ENCODE data around the gene IGFBP6. TPM values are rescaled to one million over a fixed set of nuclear protein-coding genes. Genes with fewer than 3 reads are reported as not detected.

Gene IGFBP6
- total RNA-seq, 1 donor from 2014 or later = 33.7 TPM

GRCh38 chr12:53067074-53067992 lies 30.1 kb upstream of the IGFBP6 start:
- no peak overlapping the region for H3K4me3 ChIP-seq (ENCODE audit: low read depth, low read length)
- no peak for DNase-seq (ENCODE audit: low read depth)
- H3K36me3 ChIP-seq (ENCODE audit: control insufficient read depth, insufficient read depth, low read length) = peaks cover 3% of the 10 kb centered on the region

DNA sequence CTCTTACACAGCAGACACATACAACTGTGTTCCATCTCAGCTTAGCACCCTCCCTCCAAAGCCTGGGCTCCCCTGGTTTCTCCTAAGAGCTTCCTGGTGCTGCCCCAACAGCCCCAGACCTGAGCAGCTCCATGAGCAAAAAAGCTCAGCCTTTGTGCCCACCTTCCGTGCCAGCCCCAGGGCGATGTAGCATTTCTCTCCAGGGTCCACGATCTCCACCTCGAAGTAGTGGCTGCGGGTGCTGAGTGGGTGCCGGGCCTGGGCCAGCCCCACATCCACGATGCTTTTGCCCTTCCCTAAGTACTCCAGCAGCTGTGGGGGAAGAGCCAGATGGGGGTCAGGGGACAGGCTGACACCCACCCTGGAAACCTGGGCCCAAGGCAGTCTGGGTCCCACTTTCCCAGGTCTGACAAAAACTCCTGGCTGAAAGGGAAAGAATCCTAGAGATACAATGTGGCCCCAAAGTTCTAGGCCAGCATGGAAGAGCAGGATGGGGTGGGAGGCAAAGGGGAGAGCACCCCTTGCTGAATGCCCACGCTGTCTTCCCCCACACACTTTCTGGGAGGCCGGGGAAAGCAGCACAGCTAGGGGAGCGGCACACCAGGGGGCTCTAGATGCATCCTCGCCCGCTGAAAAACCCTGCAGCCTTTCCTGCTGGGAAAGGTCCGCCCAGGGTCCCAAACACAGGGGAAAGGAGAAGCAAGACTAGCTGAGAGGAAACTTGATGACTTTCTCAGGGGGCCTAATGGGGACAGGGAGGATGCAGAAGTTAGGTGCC lies 29.3 kb upstream of the IGFBP6 start:
- H3K4me3 ChIP-seq (ENCODE audit: low read depth, low read length) = no peak overlapping the region
- TF ChIP-seq CTCF (IDR thresholded peaks at IDR 0.05; ENCODE audit: insufficient read depth, low read length, poor library complexity, severe bottlenecking) = no peak
- peaks cover 5% of the 10 kb centered on the region for H3K36me3 ChIP-seq (ENCODE audit: control insufficient read depth, insufficient read depth, low read length)
- no peak for DNase-seq (ENCODE audit: low read depth)
- no peaks in the 10 kb centered on the region for H3K27me3 ChIP-seq (ENCODE audit: control insufficient read depth, insufficient read depth, low read length)

More at GRCh38 chr12:53067074-53067992, 30.1 kb upstream of the IGFBP6 start:
- no peak for TF ChIP-seq CTCF (IDR thresholded peaks at IDR 0.05; ENCODE audit: insufficient read depth, low read length, poor library complexity, severe bottlenecking)
- no peaks in the 10 kb centered on the region for H3K27me3 ChIP-seq (ENCODE audit: control insufficient read depth, insufficient read depth, low read length)

DNA sequence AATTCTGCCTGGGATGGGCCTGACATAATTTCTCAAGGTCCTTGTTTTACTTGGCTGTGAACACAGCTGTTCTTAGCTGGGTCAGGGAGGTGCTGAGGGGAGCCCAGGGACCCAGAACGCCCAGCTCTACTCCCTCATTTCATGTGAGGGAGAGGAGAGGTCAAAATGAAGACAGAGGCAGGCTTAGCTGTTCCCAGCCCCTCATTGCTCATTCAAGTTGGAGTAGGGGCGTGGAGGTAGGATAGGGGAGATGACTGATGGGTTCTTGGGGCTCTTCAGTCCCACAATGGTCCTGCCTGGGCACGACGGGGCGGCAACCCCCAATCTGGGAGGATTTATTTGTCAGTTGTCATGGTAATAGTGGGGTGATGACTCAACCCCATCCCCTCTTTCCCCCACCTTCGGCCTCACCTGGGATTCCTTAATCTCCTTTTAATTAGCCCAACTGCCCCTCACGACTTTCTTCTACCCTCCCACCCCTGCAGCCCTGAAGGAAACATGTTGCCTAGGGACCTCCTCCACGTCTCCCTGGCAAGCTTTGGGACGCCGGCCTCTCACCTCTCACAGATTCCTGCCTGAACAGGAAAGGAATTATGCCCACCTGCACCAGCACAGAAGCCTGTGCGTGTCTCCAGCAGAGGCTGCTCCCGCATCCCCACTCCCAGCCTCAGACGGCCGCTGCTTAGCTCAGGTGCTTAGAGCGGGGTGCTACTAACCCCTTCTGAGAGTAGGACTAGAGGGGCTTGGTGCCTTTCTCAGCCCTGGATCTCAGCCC lies 28.5 kb upstream of the IGFBP6 start:
- H3K36me3 ChIP-seq (ENCODE audit: control insufficient read depth, insufficient read depth, low read length) = peaks cover 5% of the 10 kb centered on the region
- no peaks in the 10 kb centered on the region for H3K27me3 ChIP-seq (ENCODE audit: control insufficient read depth, insufficient read depth, low read length)
- H3K4me3 ChIP-seq (ENCODE audit: low read depth, low read length) = no peak overlapping the region
- TF ChIP-seq CTCF (IDR thresholded peaks at IDR 0.05; ENCODE audit: insufficient read depth, low read length, poor library complexity, severe bottlenecking) = no peak
- no peak for DNase-seq (ENCODE audit: low read depth)

- peaks cover 5% of the 10 kb centered on the region for H3K36me3 ChIP-seq (ENCODE audit: control insufficient read depth, insufficient read depth, low read length)
- DNase-seq (ENCODE audit: low read depth) = no peak
- no peak overlapping the region for H3K4me3 ChIP-seq (ENCODE audit: low read depth, low read length)
- TF ChIP-seq CTCF (IDR thresholded peaks at IDR 0.05; ENCODE audit: insufficient read depth, low read length, poor library complexity, severe bottlenecking) = no peak
- H3K27me3 ChIP-seq (ENCODE audit: control insufficient read depth, insufficient read depth, low read length) = no peaks in the 10 kb centered on the region
Measured at GRCh38 chr12:53069621-53070410, 27.7 kb upstream of the IGFBP6 start.

GRCh38 chr12:53070877-53071492 lies 26.5 kb upstream of the IGFBP6 start:
- no peak for TF ChIP-seq CTCF (IDR thresholded peaks at IDR 0.05; ENCODE audit: insufficient read depth, low read length, poor library complexity, severe bottlenecking)
- no peak for DNase-seq (ENCODE audit: low read depth)
- no peak overlapping the region for H3K4me3 ChIP-seq (ENCODE audit: low read depth, low read length)
- peaks cover 1% of the 10 kb centered on the region for H3K36me3 ChIP-seq (ENCODE audit: control insufficient read depth, insufficient read depth, low read length)
- H3K27me3 ChIP-seq (ENCODE audit: control insufficient read depth, insufficient read depth, low read length) = no peaks in the 10 kb centered on the region
